ENCODE measurements around the gene GTF2F2. TPM values are rescaled to one million over a fixed set of nuclear protein-coding genes. Genes with fewer than 3 reads are reported as not detected.

Gene GTF2F2
- total and polyA plus RNA-seq, 9 of the 15 experiments (the other 6 are each of a cell fraction or from before 2014, with no cell fraction given), result 19.7 to 44.8 (median 32.4) TPM

- TF ChIP-seq PRDM10 (IDR thresholded peaks at IDR 0.05; ENCODE audit: partially characterized antibody), result peak; percentile 68
- TF ChIP-seq PKNOX1 (IDR thresholded peaks at IDR 0.05), result peak; percentile 52; the same call in 1 of the 2 replicates
- no peak for TF ChIP-seq NFE2L1 (tag; IDR thresholded peaks at IDR 0.05; ENCODE audit: borderline replicate concordance, low read depth)
- TF ChIP-seq HDAC6 (IDR thresholded peaks at IDR 0.05; ENCODE audit: low read depth, low read length), result no peak
- no peak for TF ChIP-seq THRB (CRISPR knock-in tag; conservative IDR thresholded peaks at IDR 0.05)
- no peak for TF ChIP-seq TAL1 (IDR thresholded peaks at IDR 0.05)
- TF ChIP-seq LCOR (CRISPR knock-in tag; IDR thresholded peaks at IDR 0.05), result no peak
- TF ChIP-seq ZNF695 (CRISPR knock-in tag; IDR thresholded peaks at IDR 0.05), result no peak
- TF ChIP-seq MTA3 (IDR thresholded peaks at IDR 0.05; ENCODE audit: borderline replicate concordance), result no peak
- peak; percentile 74 for TF ChIP-seq MEIS2 (IDR thresholded peaks at IDR 0.05; ENCODE audit: partially characterized antibody)
These were observed 11.6 kb upstream of the GTF2F2 start (continued) for GRCh38 chr13:45108716-45109101.
